HL-60 (cell line): ENCODE results near the gene MED13L.

Experiments
- DNase-seq, 2 experiments: peaks; one replicate each; pipeline ENCODE4 v3.0.0-alpha.2; 2010 to 2020; ENCODE audit warnings: low read depth in 1 of 2, low spot score in 1 of 2
- H3K27ac ChIP-seq: fragments of 250-450 bp; sonication (Bioruptor Pico); replicated peaks from 2 replicates; pipeline ENCODE4 v1.5.1; 2020; ENCODE audit warnings: mild to moderate bottlenecking, moderate library complexity
- H3K27me3 ChIP-seq: fragments of 250-450 bp; sonication (Bioruptor Pico); 2 replicates; pipeline ENCODE4 v1.5.1; 2021; ENCODE audit warnings: mild to moderate bottlenecking, moderate library complexity; ENCODE audit not compliant: insufficient read depth, poor library complexity, severe bottlenecking
- H3K4me3 ChIP-seq: replicated peaks from 2 replicates; pipeline ENCODE4 v1.5.1; 2011; ENCODE audit warnings: mild to moderate bottlenecking, control low read depth, low read length; ENCODE audit not compliant: insufficient read depth
- CTCF ChIP-seq: IDR thresholded peaks from one replicate; pipeline ENCODE4 v1.5.1; 2011; ENCODE audit warnings: low read length, control low read depth, inconsistent platforms; ENCODE audit not compliant: insufficient read depth
- GABPA ChIP-seq: IDR thresholded peaks from 2 replicates; pipeline ENCODE4 v1.6.1; 2012; ENCODE audit warnings: low read depth
- POLR2AphosphoS5 ChIP-seq: IDR thresholded peaks from 2 replicates; pipeline ENCODE4 v1.6.1; 2012; ENCODE audit warnings: low read depth
- REST ChIP-seq: IDR thresholded peaks from 2 replicates; pipeline ENCODE4 v1.6.1; 2012; ENCODE audit warnings: low read depth; ENCODE audit not compliant: insufficient replicate concordance
- SPI1 ChIP-seq: IDR thresholded peaks from 2 replicates; pipeline ENCODE4 v1.6.1; 2012; ENCODE audit warnings: low read depth, mild to moderate bottlenecking, borderline replicate concordance

MED13L gene

GRCh38 chr12:116187151-116187511 lies 90.4 kb downstream of the MED13L start:
- DNase-seq, result no peak
- Histone ChIP-seq H3K27me3 (no peaks in the 10 kb centered on the region), H3K27ac (peak overlapping the region; percentile 65), H3K4me3 (no peak overlapping the region)
- no peak for TF ChIP-seq REST
- no peak for TF ChIP-seq CTCF
- TF ChIP-seq POLR2AphosphoS5, result no peak
- no peak for TF ChIP-seq GABPA
- no peak for TF ChIP-seq SPI1

GRCh38 chr12:116186482-116187150 lies 90.9 kb downstream of the MED13L start:
- Histone ChIP-seq H3K27me3 (no peaks in the 10 kb centered on the region), H3K27ac (peak overlapping the region; percentile 65), H3K4me3 (no peak overlapping the region; the same call in 1 of the 2 replicates)
- DNase-seq, result no peak
- no peak for TF ChIP-seq REST

- H3K27me3 ChIP-seq, result no peaks in the 10 kb centered on the region
- no peak overlapping the region; the same call in 1 of the 2 replicates for H3K4me3 ChIP-seq
- TF ChIP-seq POLR2AphosphoS5 (no peak), REST (no peak), CTCF (no peak), GABPA (no peak), SPI1 (no peak)
- H3K27ac ChIP-seq, result peak overlapping the region; percentile 65
- DNase-seq, result no peak
These were observed 92.7 kb downstream of the MED13L start for GRCh38 chr12:116184763-116185162.
